ENCODE results near the gene CHD2. TPM values are rescaled to one million over a fixed set of nuclear protein-coding genes. Genes with fewer than 3 reads are reported as not detected.
"Not testable (repeated sequence)": the region's sequence is repeated elsewhere in the genome, so short reads cannot be mapped to it uniquely, and the experiment has no call there.

CHD2 gene
- total and polyA plus RNA-seq, 4 donors: 39.4 to 547 (median 76.3) TPM

- ATAC-seq (ENCODE audit: insufficient read depth, low FRiP score): no peak
- peaks cover 0 to 3% (median 1%) of the 10 kb centered on the region in 4 donors for H3K9me3 ChIP-seq (ENCODE audit: control insufficient read depth in 4 of 4, insufficient read depth in 3 of 4, low read length in 3 of 4)
- H3K4me3 ChIP-seq: no peak overlapping the region
- H3K27me3 ChIP-seq (ENCODE audit: control insufficient read depth in 3 of 3, insufficient read depth in 3 of 3, low read length in 2 of 3): no peaks in the 10 kb centered on the region
- no peaks in the 10 kb centered on the region for H3K36me3 ChIP-seq (ENCODE audit: control insufficient read depth in 4 of 4, insufficient read depth in 4 of 4, low read length in 4 of 4)
- DNase-seq: no peak
- H3K4me1 ChIP-seq (ENCODE audit: control insufficient read depth in 5 of 5, insufficient read depth in 5 of 5, low read length in 5 of 5): peaks cover 0 to 5% (median 3%) of the 10 kb centered on the region in 5 donors
- 83 to 94% methylated on average over 1 of the region's 1 CpG for WGBS, 2 donors
- no peak overlapping the region for H3K9ac ChIP-seq (ENCODE audit: insufficient read depth in 1 of 2, low read length in 2 of 2)
- H3K27ac ChIP-seq (ENCODE audit: low read depth in 1 of 2, low read length in 1 of 2): no peak overlapping the region
- TF ChIP-seq CTCF (IDR thresholded peaks at IDR 0.05; ENCODE audit: control extremely low read depth, extremely low read depth): no peak
These were observed 35.9 kb upstream of the CHD2 start for GRCh38 chr15:92864127-92864814.

- Histone ChIP-seq H3K27ac (ENCODE audit: low read depth in 1 of 2, low read length in 1 of 2) (peak overlapping the region; percentile 68 to 83), H3K9me3 (ENCODE audit: control insufficient read depth in 4 of 4, insufficient read depth in 3 of 4, low read length in 3 of 4) (peaks cover 0 to under 1% (median 0%) of the 10 kb centered on the region in 4 donors), H3K4me1 (ENCODE audit: control insufficient read depth in 5 of 5, insufficient read depth in 5 of 5, low read length in 5 of 5) (peaks cover 3 to 15% (median 8%) of the 10 kb centered on the region in 5 donors), H3K27me3 (ENCODE audit: control insufficient read depth in 3 of 3, insufficient read depth in 3 of 3, low read length in 2 of 3) (no peaks in the 10 kb centered on the region), H3K4me3 (no peak overlapping the region), H3K9ac (ENCODE audit: insufficient read depth in 1 of 2, low read length in 2 of 2) (no peak overlapping the region), H3K36me3 (ENCODE audit: control insufficient read depth in 4 of 4, insufficient read depth in 4 of 4, low read length in 4 of 4) (no peaks in the 10 kb centered on the region)
- 63 to 81% methylated on average over 4 of the region's 4 CpGs for WGBS, 2 donors
- TF ChIP-seq CTCF (IDR thresholded peaks at IDR 0.05; ENCODE audit: control extremely low read depth, extremely low read depth): no peak
- DNase-seq (peak; percentile 37 to 69 (median 47)), ATAC-seq (ENCODE audit: insufficient read depth, low FRiP score) (peak; percentile 79)
These were observed 30.7 kb upstream of the CHD2 start for GRCh38 chr15:92869263-92869940.

DNA sequence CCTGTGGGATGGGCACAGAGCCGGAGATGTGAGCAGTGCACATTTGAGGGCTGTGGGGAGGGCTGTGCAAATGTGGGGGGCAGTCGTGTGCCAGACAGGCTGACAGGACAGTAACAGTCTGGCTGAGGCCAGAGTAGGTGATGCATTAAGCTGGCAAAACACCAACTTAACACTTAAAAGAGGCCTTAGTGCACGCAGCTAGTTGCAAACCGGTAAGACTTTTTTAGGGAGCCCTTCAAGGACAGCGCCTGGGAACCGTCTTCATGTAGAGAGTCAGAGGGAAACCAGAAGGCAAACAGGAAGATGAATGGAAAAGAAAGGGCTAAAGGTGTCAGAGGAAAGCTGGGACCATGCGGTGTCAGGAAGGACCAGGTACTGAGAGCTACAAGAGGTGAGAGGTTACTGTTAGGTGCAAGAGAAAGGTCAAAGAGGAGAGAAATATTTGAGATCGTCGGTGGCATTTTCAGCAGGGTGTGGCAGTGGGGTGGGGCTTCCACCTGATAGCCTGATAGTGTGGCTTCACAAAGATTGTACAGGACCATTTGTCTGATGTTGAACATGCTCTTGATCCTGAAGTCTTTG, 30.0 kb upstream of the CHD2 start:
- no peak for TF ChIP-seq CTCF (IDR thresholded peaks at IDR 0.05; ENCODE audit: control extremely low read depth, extremely low read depth)
- WGBS, 2 donors: 50 to 65% methylated on average over 9 of the region's 9 CpGs
- Histone ChIP-seq H3K27me3 (ENCODE audit: control insufficient read depth in 3 of 3, insufficient read depth in 3 of 3, low read length in 2 of 3) (no peaks in the 10 kb centered on the region), H3K9me3 (ENCODE audit: control insufficient read depth in 4 of 4, insufficient read depth in 3 of 4, low read length in 3 of 4) (no peaks in the 10 kb centered on the region), H3K36me3 (ENCODE audit: control insufficient read depth in 4 of 4, insufficient read depth in 4 of 4, low read length in 4 of 4) (no peaks in the 10 kb centered on the region), H3K4me1 (ENCODE audit: control insufficient read depth in 5 of 5, insufficient read depth in 5 of 5, low read length in 5 of 5) (peaks cover 3 to 15% (median 8%) of the 10 kb centered on the region in 5 donors), H3K27ac (ENCODE audit: low read depth in 1 of 2, low read length in 1 of 2) (peak overlapping the region; percentile 43 to 58), H3K4me3 (no peak overlapping the region), H3K9ac (ENCODE audit: insufficient read depth in 1 of 2, low read length in 2 of 2) (no peak overlapping the region)
- ATAC-seq (ENCODE audit: insufficient read depth, low FRiP score): no peak
- DNase-seq: peak in 1 of 3 donors; percentile 34

DNA sequence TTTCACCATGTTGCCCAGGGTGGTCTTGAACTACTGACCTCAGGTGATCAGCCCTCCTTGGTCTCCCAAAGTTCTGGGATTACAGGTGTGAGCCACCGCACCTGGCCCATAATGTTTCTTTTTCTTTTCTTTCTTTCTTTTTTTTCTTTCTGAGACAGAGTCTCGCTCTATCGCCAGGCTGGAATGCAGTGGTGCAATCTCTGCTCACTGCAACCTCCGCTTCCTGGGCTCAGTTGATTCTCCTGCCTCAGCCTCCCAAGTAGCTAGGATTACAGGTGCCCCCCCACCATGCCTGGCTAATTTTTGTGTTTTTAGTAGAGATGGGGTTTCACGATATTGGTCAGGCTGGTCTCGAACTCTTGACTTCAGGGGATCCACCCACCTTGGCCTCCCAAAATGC, 27.2 kb upstream of the CHD2 start:
- not testable (repeated sequence) for ATAC-seq (ENCODE audit: insufficient read depth, low FRiP score); H3K27me3 ChIP-seq (ENCODE audit: control insufficient read depth in 3 of 3, insufficient read depth in 3 of 3, low read length in 2 of 3); DNase-seq; H3K27ac ChIP-seq (ENCODE audit: low read depth in 1 of 2, low read length in 1 of 2); H3K9me3 ChIP-seq (ENCODE audit: control insufficient read depth in 4 of 4, insufficient read depth in 3 of 4, low read length in 3 of 4); H3K4me3 ChIP-seq; H3K36me3 ChIP-seq (ENCODE audit: control insufficient read depth in 4 of 4, insufficient read depth in 4 of 4, low read length in 4 of 4); H3K9ac ChIP-seq (ENCODE audit: insufficient read depth in 1 of 2, low read length in 2 of 2)
- WGBS, 2 donors: 97 to 98% methylated on average over 6 of the region's 6 CpGs
- peaks cover 3 to 15% (median 8%) of the 10 kb centered on the region in 5 donors for H3K4me1 ChIP-seq (ENCODE audit: control insufficient read depth in 5 of 5, insufficient read depth in 5 of 5, low read length in 5 of 5)
